Mesendoderm (in vitro differentiated cells): ENCODE data around the gene NDUFA1.

Source experiments
- DNase-seq: peaks from one replicate; pipeline ENCODE4 v3.0.0; 2013
- H2AK5ac ChIP-seq: 2 replicates; pipeline ENCODE4 v1.6.1; 2013; ENCODE audit warnings: low read length, inconsistent platforms
- H2BK120ac ChIP-seq: 2 replicates; pipeline ENCODE4 v1.6.1; 2013; ENCODE audit warnings: low read depth, mild to moderate bottlenecking, low read length, moderate library complexity, mixed read lengths
- H2BK15ac ChIP-seq: replicated peaks from 2 replicates; pipeline ENCODE4 v1.6.1; 2013; ENCODE audit warnings: low read depth, mild to moderate bottlenecking, moderate library complexity
- H2BK5ac ChIP-seq: 2 replicates; pipeline ENCODE4 v1.6.1; 2013; ENCODE audit warnings: low read length, inconsistent platforms
- H3K18ac ChIP-seq: 2 replicates; pipeline ENCODE4 v1.6.1; 2013; ENCODE audit warnings: mild to moderate bottlenecking, low read length, mixed read lengths
- H3K23ac ChIP-seq: one replicate; pipeline ENCODE4 v1.6.1; 2013; ENCODE audit warnings: low read length
- H3K27ac ChIP-seq: 2 replicates; pipeline ENCODE4 v1.5.1; 2013; ENCODE audit warnings: low read depth, mild to moderate bottlenecking, inconsistent platforms, low read length, moderate library complexity
- H3K27me3 ChIP-seq: 2 replicates; pipeline ENCODE4 v1.6.1; 2013; ENCODE audit warnings: low read length, control low read depth, mild to moderate bottlenecking, inconsistent platforms; ENCODE audit not compliant: insufficient read depth, poor library complexity
- H3K36me3 ChIP-seq: 2 replicates; pipeline ENCODE4 v1.6.1; 2013; ENCODE audit warnings: low read length, inconsistent platforms; ENCODE audit not compliant: control insufficient read depth, insufficient read depth
- H3K4ac ChIP-seq: one replicate; pipeline ENCODE4 v1.6.1; 2013; ENCODE audit warnings: low read depth, mild to moderate bottlenecking, low read length, moderate library complexity
- H3K4me1 ChIP-seq: 2 replicates; pipeline ENCODE4 v1.6.1; 2013; ENCODE audit warnings: low read depth, low read length, inconsistent platforms; ENCODE audit not compliant: control insufficient read depth
- H3K4me2 ChIP-seq: 2 replicates; pipeline ENCODE4 v1.6.1; 2013; ENCODE audit warnings: low read length
- H3K4me3 ChIP-seq: 2 replicates; pipeline ENCODE4 v1.5.1; 2013; ENCODE audit warnings: mild to moderate bottlenecking, low read length
- H3K56ac ChIP-seq: one replicate; pipeline ENCODE4 v1.6.1; 2013; ENCODE audit warnings: low read length
- H3K79me1 ChIP-seq: 2 replicates; pipeline ENCODE4 v1.6.1; 2013; ENCODE audit warnings: low read length, inconsistent platforms
- H3K79me2 ChIP-seq: 2 replicates; pipeline ENCODE4 v1.6.1; 2013; ENCODE audit warnings: mild to moderate bottlenecking, low read length; ENCODE audit not compliant: control insufficient read depth, insufficient read depth
- H3K9ac ChIP-seq: 2 replicates; pipeline ENCODE4 v1.6.1; 2013; ENCODE audit warnings: low read length, inconsistent platforms
- H4K5ac ChIP-seq: one replicate; pipeline ENCODE4 v1.6.1; 2013; ENCODE audit warnings: low read length
- H4K8ac ChIP-seq: one replicate; pipeline ENCODE4 v1.6.1; 2013; ENCODE audit warnings: low read depth, mild to moderate bottlenecking, control low read depth, low read length, moderate library complexity
- WGBS: extraction: QIAGEN DNeasy Blood & Tissue Kit; methylation state at CpG from one replicate; pipeline ENCODE4 v1.1.7; 2013; ENCODE audit warnings: low lambda C conversion rate, missing lambda C conversion rate; ENCODE audit not compliant: insufficient coverage; ENCODE audit errors: extremely low coverage; 5-methylcytosine and 5-hydroxymethylcytosine counted together

NDUFA1 gene

GRCh38 chrX:119852382-119853353 lies 19.0 kb upstream of the NDUFA1 start, which contains the start of gene UPF3B:
TSS of gene UPF3B (minus strand) at chrX:119852963. CDS start at chrX:119852928, 35 bp downstream.
- peak within 1 kb of the TSS; percentile 31 for H3K27ac ChIP-seq
- H2BK15ac ChIP-seq = no peak within 1 kb of the TSS
- no peak within 1 kb of the TSS for H2AK5ac ChIP-seq

GRCh38 chrX:119853444-119853843 lies 18.2 kb upstream of the NDUFA1 start:
- Histone ChIP-seq H3K79me2 (peaks cover 8% of the 10 kb centered on the region), H3K4me1 (no peaks in the 10 kb centered on the region), H3K4me3 (no peak overlapping the region), H2BK15ac (no peak overlapping the region), H3K18ac (no peak overlapping the region), H3K79me1 (no peaks in the 10 kb centered on the region), H3K27ac (no peak overlapping the region), H4K8ac (peak overlapping the region; percentile 86), H3K23ac (no peak overlapping the region), H2BK120ac (no peak overlapping the region), H3K36me3 (no peaks in the 10 kb centered on the region), H2BK5ac (no peak overlapping the region), H4K5ac (no peak overlapping the region), H2AK5ac (no peak overlapping the region), H3K56ac (peak overlapping the region; percentile 49), H3K4ac (no peak overlapping the region), H3K27me3 (no peaks in the 10 kb centered on the region), H3K4me2 (no peak overlapping the region), H3K9ac (peak overlapping the region; percentile 53)
- DNase-seq = peak; percentile 0
- no CpG with 5 or more reads among the region's 10 CpGs for WGBS

More at GRCh38 chrX:119852382-119853353, 19.0 kb upstream of the NDUFA1 start, which contains the start of gene UPF3B:
- Histone ChIP-seq H3K27me3 (no peaks in the 10 kb centered on the region), H3K79me1 (no peaks in the 10 kb centered on the region), H3K4me2 (peak within 1 kb of the TSS; percentile 62), H3K36me3 (no peaks in the 10 kb centered on the region), H4K5ac (no peak within 1 kb of the TSS), H3K18ac (no peak within 1 kb of the TSS), H3K23ac (no peak within 1 kb of the TSS), H2BK5ac (no peak within 1 kb of the TSS), H3K4ac (peak within 1 kb of the TSS; percentile 81), H2BK120ac (no peak within 1 kb of the TSS), H3K9ac (peak within 1 kb of the TSS; percentile 90), H3K4me1 (no peaks in the 10 kb centered on the region), H3K4me3 (peak within 1 kb of the TSS; percentile 89), H4K8ac (peak within 1 kb of the TSS; percentile 86), H3K56ac (peak within 1 kb of the TSS; percentile 93), H3K79me2 (peaks cover 8% of the 10 kb centered on the region)
- WGBS = no CpG with 5 or more reads among the region's 54 CpGs
- DNase-seq = peak; percentile 99

GRCh38 chrX:119870626-119871131 lies 953 bp upstream of the NDUFA1 start:
- peak overlapping the region; percentile 83 for H3K56ac ChIP-seq
- WGBS = no CpG with 5 or more reads among the region's 25 CpGs

DNA sequence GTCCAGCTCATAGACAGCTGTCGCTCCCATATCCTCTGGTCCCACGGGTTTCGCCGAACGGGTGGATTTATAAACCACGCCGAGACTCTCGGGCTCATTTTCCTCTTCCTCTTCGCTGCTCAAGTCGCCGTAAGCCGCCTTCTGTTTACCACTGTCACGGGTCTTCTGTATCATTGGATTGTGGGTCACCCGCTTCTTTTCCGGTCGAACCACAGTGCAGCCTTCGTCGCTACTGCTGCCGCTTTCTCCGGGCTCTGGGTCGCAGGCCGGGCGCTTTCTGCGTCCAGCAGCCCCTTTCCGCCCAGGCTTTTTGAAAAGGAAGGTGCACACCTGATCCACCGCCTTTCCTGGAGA lies 410 bp upstream of the NDUFA1 start:
- Histone ChIP-seq H3K79me2 (no peaks in the 10 kb centered on the region), H2BK120ac (no peak overlapping the region), H3K4me3 (peak overlapping the region; percentile 72), H4K5ac (no peak overlapping the region), H3K79me1 (no peaks in the 10 kb centered on the region), H3K4ac (no peak overlapping the region), H3K27ac (no peak overlapping the region), H3K56ac (peak overlapping the region; percentile 83), H3K23ac (no peak overlapping the region), H4K8ac (no peak overlapping the region), H2BK5ac (no peak overlapping the region), H3K4me1 (no peaks in the 10 kb centered on the region), H2AK5ac (no peak overlapping the region), H2BK15ac (no peak overlapping the region), H3K4me2 (peak overlapping the region; percentile 75), H3K36me3 (no peaks in the 10 kb centered on the region), H3K18ac (no peak overlapping the region), H3K9ac (peak overlapping the region; percentile 80), H3K27me3 (no peaks in the 10 kb centered on the region)
- WGBS = no CpG with 5 or more reads among the region's 26 CpGs
- DNase-seq = no peak

More at GRCh38 chrX:119870626-119871131, 953 bp upstream of the NDUFA1 start:
- no peaks in the 10 kb centered on the region for H3K36me3 ChIP-seq
- no peak overlapping the region for H3K18ac ChIP-seq
- no peak overlapping the region for H2BK120ac ChIP-seq
- no peak overlapping the region for H2BK15ac ChIP-seq
- no peak overlapping the region for H4K8ac ChIP-seq
- no peak overlapping the region for H3K27ac ChIP-seq
- no peaks in the 10 kb centered on the region for H3K4me1 ChIP-seq
- H3K4ac ChIP-seq = no peak overlapping the region
- no peak overlapping the region for H3K23ac ChIP-seq
- peak overlapping the region; percentile 80 for H3K9ac ChIP-seq
- H2BK5ac ChIP-seq = no peak overlapping the region
- H3K4me2 ChIP-seq = peak overlapping the region; percentile 75
- peak overlapping the region; percentile 72 for H3K4me3 ChIP-seq
- H4K5ac ChIP-seq = no peak overlapping the region
- no peaks in the 10 kb centered on the region for H3K27me3 ChIP-seq
- H3K79me2 ChIP-seq = no peaks in the 10 kb centered on the region
- no peaks in the 10 kb centered on the region for H3K79me1 ChIP-seq
- peak; percentile 10 for DNase-seq
- H2AK5ac ChIP-seq = no peak overlapping the region

DNA sequence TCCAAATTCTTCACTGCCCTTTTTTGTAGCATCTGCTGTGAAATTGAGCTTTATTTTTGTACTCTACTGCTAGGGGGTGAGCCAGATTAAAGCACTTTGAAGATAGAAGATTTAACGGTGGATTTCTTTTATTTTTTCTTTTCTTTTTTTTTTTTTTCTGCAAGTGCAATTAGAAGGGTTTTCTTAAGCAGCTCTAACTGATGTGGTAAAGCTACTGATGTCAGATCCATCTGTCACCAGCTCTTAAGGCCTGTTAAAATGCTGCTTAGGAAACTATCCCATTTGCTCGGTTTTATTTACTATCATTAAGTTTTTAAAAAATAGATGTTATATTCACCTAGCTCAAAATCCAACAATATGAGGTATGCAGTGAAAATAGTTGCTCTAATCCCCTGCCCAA lies 7.1 kb downstream of the NDUFA1 start:
- H4K8ac ChIP-seq = no peak overlapping the region
- H2BK120ac ChIP-seq = no peak overlapping the region
- no peak for DNase-seq
- H3K4me2 ChIP-seq = no peak overlapping the region
- no peak overlapping the region for H3K4ac ChIP-seq
- H3K4me3 ChIP-seq = no peak overlapping the region
- no peaks in the 10 kb centered on the region for H3K36me3 ChIP-seq
- H3K27me3 ChIP-seq = no peaks in the 10 kb centered on the region
- no peak overlapping the region for H3K23ac ChIP-seq
- no peaks in the 10 kb centered on the region for H3K4me1 ChIP-seq
- no peak overlapping the region for H2AK5ac ChIP-seq
- no peaks in the 10 kb centered on the region for H3K79me1 ChIP-seq
- H3K27ac ChIP-seq = no peak overlapping the region
- no peaks in the 10 kb centered on the region for H3K79me2 ChIP-seq
- no peak overlapping the region for H3K9ac ChIP-seq
- no peak overlapping the region for H4K5ac ChIP-seq
- WGBS = no CpG with 5 or more reads among the region's 2 CpGs
- no peak overlapping the region for H3K18ac ChIP-seq
- no peak overlapping the region for H3K56ac ChIP-seq
- H2BK15ac ChIP-seq = no peak overlapping the region
- H2BK5ac ChIP-seq = no peak overlapping the region
